NCI-H2227 (cell line): Measurements from ENCODE around the gene RGS9.
"Not testable (repeated sequence)": the region's sequence is repeated elsewhere in the genome, so short reads cannot be mapped to it uniquely, and the experiment has no call there.

Experiments
- DNase-seq: peaks from one replicate; lab custom pipeline; 2025; ENCODE audit not compliant: unreplicated experiment; lab: John Stamatoyannopoulos, UW

The RGS9 gene

DNA sequence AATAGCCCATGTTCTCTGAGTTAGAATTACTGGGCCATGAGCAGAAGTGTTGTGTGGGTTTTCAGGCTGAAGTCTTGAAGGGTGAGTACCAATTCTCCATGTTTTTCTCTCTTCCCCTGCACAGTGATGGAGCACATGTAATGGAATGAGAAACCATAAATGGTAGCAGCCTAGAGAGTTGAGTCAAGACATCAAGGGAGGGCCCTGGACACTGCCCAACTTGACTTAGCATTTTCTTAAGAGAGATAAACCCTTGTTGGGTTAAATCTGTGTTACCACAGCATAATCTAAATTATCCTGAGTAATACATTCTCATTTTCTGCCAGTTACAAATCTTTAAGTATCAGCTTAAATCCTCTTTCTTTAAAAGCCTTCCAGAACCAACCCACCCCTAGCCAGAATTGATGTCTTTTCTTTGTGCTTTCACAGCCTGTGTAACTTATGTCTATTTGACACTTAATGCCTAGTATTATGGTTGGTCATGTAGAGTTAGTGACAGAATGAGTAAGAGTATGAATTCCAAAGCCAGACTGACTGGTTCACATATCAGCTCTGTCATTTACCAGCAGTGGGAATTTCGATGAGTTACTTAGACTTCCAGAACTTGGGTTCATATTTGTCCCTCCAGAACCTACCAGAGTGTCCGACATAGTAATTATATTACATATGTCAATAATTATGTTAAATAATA is 27.0 kb upstream of the RGS9 start:
- DNase-seq, result no peak

DNA sequence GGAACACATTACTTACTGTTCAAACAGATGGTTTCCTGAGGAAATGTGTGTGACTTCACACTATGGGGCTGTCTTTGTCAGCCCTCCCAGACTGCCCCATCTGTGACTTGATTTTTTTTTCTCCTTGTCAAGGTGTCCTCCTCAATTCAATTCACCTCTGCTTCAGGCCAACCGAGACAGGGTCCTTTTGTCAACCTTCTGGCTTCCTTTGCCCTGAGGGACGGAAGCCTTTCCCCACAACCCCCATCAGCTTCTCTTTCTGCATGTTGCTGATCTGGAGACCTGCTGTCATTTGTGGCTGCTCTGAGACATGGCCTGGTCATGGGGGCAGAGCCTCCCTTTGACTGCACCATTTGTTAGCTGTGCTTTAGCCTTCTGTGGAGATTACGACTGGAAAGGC is 21.3 kb upstream of the RGS9 start:
- DNase-seq, result no peak

DNA sequence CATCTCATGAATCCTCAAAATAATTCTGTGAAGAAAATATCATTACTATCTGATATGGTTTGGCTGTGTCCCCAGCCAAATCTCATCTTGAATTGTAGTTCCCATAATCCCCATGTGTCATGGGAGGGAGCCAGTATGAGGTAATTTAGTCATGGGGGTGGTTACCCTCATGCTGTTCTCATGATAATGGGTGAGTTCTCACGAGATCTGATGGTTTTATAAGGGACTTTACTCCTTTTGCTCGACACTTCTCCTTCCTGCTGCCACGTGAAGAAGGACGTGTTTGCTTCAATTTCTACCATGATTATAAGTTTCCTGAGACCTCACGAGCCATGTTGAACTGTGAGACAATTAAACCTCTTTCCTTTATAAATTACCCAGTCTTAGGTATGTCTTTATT is 20.7 kb upstream of the RGS9 start:
- DNase-seq, result not testable (repeated sequence)

DNA sequence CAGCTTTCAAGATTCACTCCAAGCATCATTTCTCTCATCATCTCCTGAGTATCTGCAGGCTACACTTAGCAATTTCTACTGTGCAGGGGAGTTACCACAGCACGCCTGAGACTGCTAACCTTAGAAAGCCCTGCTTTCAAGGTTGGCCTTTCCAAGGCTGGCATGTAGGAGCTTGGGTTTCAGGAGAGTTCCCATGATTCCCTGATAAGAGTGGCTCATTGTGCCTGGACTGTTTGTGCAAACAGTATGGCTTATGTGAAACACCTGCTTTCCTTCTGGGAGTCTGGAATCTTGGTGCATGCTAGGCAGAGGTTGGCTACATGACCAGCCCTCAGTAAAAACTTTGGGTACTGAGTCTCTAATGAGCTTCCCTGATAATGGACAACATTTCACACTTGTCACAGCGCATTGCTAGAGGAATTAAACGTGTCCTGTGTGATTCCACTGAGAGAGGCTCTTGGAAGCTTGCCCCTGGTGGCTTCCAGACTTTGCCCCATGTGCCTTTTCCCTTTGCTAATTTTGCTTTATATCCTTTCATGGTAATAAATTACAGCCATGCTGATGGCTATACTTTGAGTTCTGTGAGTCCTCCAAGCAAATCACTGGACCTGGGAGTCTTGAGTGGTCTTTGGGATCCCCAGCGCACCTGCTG is 19.7 kb upstream of the RGS9 start:
- no peak for DNase-seq

DNA sequence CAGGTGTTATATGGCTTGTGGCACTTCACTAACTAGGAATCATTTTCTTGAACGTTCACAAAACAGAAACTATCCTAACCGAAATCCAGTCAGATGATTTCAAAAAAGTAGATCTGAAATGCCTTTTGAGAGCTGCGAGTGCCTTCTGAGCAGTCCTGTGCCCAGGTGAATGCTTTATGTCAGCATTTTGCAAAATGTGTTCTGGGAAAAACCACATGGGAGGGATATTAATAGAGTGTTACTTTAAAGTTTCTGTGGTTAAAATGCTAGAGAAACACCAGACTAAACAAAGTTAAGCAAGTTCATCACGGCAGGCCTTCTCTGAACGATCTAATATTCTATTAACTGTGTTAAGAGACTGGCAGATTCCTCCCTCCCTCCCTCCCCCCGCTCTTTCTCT is 15.8 kb upstream of the RGS9 start:
- no peak for DNase-seq

DNA sequence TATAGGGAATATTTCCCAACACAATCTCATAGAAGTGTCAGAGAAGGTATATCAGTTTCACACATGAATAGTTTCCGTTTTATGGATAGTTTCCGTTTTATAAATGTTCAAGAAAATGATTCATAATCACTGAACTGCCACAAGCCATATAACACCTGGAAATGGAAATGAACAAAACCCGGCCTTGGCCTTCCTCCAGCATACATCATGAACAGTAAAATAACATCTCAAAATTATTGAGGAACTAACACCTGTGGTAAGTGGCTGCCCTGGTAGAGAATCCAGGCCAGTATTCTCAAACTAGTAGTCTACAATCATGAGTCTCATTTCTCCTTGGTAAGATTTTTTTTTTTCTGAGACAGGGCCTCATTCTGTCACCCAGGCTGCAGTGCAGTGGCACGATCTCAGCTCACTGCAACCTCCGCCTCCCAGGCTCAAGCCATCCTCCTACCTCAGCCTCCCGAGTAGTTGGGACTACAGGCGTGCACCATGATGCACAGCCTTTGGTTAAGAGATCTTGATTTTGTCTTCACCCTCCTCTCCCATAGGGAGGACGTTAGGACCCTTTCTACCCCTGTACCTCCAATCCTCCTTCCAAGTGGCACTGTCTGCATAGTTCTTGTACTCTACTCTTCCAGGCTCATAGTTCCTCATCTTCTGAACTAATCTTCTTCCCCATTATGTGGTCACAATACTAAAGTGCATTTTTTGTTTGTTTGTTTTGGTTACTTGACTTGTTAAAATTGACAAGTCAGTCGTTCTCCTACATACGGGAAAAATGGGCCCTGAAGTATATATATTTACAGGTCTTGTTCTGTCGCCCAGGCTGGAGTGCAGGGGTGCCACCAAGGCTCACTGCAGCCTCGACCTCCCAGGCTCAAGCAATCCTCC is 15.0 kb upstream of the RGS9 start:
- no peak for DNase-seq

DNA sequence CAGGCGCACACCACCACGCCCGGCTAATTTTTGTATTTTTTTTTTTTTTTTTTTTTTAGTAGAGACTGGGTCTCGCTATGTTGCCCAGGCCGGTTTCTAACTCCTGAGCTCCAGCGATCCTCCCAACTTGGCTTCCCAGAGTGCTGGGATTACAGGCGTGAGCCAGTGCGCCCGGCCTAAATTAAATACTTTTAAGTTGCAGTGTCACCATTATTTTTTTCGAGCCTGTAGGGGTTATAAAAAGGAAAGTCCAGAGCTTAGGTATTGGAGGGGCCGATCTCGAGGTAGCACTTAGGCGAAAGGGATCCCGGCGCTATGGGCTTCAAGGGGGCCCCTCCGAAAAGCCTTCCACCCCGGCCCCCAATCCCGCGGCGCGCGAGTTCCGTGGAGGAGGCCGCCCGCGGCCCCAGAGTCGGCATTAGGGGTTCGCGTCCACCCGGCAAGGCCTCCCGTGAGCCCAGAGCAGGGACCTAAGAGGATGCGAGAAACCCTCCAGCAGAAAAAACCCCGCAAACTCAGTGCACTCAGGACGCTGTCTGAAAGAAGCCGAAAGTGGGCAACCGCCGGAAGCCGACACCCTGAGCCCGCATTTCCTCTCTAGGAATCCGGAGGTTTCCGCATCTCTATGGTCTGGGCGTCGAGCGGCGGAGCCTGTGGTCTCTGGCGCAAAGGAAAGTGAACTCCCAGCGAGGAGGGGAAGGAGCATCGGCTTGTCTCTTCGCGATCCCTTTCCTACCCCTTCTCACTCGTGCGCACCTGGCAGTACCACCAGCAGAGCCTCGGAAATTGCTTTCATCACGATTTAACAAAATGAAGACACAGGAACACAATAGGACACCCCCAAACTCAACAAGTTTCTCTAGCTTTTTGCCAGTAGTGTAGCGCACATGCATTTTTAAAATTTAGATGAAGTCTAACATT is 14.1 kb upstream of the RGS9 start:
- peak; percentile 96 for DNase-seq

DNA sequence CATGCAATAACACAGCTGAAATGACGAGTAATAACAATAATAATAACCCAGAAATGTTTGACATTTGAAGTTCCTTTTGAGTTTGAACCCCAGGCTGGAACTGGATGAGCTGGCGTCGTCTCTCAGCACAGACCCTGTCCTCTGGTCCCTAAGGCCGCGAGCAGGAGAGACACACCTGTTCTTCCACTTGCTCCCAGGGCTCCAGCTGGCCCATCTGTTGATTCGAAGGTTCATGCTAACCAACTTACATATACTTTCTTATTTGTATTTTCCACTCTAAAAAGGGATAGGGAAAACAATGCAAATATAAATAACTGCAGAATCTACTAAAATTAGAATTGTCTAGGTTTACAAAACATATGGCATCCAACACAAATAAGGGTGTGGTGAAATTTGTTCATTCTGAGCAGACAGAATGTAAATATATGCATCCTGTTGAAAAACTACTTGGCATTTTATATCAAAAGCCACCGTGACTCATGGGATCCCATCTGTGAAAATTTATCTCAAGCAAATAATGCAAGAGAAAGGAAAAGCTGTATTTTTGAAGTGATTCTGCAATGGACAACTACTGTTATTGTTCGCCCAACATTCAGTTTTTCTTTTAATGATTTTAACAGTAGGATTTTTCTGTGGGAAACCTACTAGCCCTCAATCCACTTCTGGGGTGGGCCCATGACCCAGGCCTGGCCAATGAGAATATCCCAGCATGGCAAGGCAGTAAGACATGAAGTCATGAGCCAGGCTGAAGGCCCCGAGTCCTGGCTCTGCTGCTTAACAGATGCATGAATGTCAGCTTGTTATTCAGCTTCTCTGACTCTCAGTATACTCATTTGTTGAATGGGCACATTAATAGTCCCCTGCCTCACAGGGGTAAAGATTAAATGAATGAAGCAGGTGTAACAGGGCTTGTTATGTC is 13.2 kb upstream of the RGS9 start:
- no peak for DNase-seq

DNA sequence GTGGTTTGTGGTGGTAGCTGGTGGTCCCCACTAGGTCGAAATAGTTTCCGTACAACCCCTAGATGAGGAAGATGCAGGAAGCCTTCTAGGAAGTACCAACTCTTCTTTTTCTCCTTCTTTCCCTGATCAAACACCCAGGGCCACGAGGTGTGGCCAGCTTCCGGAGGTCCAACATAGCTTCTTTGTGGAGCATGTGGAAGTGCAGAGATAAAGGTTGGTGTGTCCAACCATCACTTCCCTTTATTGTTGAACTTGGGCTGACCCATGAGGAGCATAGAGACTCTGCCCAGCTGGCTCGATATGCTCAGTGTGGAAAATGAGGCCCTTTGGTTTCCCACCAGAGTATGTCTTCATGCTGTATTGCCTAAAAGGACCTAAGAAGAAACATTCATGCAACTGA is 6.3 kb upstream of the RGS9 start:
- DNase-seq, result no peak

DNA sequence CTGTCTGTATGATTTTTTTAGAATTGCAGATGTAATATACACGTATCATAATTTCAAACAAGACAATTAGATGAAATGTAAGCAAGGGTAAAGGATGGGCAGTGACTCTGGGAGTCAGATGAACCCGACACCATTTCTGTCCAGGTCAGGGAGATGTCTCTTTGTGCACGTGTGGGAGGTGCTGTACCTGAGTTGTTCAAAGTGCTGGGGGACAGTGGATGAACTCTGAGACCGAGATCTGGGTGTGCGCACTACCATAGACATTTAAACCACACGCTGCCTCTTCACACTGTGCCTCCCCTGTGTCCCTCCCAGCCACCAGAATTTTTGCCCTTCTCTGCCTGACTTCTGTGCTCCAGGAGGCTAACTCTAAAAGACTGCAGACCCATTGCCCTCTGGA is 5.9 kb upstream of the RGS9 start:
- no peak for DNase-seq

DNA sequence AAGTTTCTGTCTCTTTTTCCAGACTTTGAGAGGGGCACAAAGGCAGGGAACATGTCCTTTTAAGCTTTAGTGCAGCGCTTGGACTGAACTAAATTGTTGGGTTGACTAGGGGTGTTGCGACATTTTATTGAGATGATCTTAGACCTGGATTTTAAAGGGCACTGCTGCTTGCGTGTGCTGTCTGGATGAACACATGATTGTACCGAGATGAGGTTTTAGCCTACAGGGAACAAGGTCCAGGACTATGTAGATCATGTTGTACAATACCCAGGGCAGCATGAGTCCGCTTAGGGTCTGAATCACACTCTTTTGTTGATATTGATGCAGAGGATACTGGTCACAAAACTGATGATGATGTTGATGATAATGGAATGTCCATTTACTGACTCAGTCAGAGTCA is 5.2 kb upstream of the RGS9 start:
- DNase-seq, result no peak

DNA sequence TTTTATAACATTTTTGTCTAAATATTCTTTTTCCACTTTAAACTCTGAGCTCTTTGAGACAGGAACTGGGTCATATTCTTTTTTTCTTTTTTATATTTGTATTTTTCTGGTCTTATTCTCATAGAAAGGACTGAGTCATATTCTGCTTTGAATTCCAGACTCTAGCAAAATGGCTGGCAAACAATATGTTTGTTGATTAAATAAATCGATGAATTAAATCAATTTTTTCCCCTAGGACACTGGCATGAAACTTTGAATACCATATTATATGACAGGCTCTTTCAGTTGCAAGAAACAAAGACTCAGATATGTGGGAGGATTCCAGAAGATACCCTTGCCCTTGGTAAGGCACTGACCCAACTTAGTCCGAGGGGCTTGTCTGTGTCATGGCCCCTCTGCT is 3.1 kb upstream of the RGS9 start:
- DNase-seq, result no peak

DNA sequence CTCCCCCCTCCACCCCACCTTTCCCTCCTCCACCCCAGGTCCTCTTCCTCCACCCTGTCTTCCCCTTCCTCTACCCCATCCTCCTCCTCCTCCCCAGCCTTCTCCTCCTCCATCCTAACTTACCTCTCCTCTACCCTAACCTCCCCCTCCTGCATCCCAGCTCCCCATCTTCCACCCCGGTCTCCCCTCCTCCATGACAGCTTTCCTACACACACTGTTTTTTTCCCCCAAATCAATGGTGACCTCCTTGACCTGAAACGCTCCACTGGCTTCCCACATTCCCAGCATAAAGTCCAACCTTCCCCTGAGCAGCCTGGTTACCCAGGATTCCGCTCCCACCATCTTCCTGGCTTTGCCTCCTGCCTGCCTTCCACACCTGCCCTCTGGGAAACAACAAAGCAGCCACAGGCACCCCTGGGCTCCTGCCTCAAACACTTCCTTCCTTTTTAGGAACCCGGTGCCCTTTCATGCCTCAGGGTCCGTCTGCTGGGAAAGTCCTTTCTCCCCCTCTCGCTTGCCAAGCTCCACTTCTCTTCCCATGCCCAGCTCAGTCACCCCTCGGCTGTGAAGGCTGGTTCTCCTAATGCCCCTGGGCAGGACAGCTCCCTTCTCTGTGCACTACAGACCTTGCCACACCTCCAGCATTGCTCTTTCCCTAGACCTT is 2.1 kb downstream of the RGS9 start:
- DNase-seq, result peak; percentile 11

DNA sequence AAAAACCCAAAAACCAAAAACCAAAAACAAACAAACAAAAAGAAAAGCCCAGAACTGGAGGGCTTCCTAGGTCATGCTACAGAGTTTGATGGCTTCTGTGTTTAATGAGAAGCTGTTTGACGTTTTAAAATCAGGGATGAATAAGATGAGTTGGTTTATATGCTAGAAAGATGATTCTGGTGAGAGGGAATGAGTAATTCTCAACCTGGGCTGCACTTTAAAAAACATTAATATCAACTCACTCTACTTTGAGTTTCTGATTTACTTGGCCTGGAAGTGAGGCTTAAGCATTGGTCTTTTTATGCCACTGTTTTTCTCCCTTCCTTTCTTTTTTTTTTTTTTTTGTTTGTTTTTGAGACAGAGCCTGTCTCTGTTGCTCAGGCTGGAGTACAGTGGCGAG is 5.1 kb downstream of the RGS9 start:
- no peak for DNase-seq

DNA sequence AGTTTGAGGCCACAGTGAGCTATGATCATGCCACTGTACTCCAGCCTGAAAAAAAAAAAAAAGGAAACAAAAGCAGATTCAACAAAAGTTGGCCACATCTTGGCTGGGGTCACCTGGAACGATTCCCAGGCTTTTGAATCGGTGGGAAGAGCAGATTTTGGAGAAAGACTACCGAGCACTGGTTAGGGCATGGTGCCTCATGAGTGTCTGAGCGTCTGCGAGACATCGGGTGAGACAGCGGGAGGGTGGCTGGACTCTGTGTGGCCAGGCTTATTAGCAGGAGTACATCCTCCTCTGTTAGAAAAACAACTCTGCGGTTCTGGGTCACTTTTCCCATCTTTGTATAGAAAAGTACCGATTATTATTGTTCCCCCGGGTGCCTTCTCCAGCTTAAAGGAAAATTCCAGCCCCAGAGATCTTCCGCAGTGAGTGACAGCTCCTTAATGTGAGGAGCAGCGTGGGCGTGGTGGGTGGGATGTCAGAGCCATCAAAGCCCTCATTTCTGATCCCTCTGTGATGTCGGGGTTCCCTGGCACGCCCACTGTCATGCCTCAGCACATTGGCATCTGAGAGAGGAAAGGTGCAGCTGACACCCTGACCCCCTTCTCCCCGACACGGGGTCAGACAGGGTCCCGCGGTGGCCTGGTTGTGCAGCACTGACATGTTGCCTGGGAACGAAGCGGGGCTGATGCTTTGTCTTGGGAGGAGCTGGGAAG is 6.9 kb downstream of the RGS9 start:
- DNase-seq, result peak; percentile 12

DNA sequence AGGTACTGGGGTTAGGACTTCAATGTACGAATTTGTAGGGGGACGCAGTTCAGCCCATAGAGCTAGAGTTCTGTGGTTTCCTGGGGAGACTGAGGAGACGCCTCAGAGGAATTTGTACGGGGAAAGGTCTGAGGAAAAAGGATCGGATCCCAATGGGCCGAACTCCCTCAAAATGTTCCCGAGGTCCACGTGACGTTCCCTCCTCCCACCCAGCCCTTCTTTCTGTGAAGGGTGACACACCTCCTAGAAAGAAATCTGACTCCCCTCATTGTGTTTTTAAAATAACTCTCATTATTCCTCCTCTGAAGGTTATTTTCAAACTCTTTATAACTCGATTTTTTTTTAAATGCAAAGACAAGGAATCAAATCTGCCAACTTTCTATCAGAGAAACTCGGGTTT is 8.6 kb downstream of the RGS9 start:
- no peak for DNase-seq

DNA sequence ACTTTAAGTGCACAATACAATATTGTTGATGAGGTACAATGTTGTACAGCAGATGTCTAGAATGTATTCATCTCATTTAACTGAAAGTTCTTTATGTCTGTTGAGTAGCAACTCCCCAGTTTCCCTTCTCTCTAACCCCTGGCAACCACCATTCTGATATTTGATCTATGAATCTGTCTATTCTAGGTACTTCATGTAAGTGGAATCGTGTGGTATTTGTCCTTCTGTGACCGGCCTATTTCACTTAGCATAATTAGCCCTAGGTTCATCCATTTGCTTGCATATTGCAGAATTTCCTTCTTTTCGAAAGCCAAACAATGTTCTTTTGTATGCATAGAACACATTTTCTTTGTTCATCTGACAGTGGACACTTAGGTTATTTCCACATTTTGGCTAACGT is 10.8 kb downstream of the RGS9 start:
- no peak for DNase-seq

DNA sequence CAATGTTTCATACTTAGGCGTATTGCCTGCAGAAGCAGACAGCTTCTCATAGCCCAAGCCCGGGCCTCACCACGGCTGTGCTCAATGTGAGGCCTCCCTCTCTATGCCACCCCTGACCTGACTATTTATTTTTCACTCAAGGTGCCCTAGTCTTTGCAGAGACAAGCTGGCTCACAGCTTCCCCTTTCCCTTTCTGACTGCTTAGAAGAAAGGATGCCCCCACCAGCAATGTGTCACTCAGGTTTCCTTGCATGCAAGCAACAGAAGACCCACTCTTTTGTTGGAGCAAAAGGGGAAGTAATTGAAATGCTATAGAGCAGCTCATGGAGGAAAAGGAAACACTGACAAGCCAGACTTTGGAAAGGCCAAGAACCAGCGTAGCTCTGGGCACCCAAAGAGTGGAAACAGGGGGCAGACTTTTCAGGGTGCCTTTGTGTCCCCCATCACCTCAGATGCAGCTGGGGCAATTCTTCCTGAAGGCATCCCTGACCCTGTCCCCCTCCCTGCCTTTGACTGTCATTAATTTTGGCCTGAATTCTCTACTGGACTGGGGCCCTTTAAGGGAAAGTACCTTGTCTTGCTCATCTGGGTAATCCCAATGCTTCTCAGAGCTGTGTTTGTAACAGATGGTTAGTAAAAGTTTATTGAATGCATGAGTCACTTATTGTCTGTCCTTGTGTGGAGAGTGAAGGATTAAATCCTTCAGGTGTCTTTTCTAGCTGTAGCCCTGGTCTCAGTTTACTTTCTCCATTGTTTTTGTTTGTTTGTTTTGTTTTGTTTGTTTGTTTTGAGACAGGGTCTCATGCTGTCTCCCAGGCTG is 17.8 kb downstream of the RGS9 start:
- DNase-seq, result no peak
